Naive thymus-derived CD4-positive, alpha-beta T cell (primary cell): ENCODE results near the gene HS6ST3. TPM values are rescaled to one million over a fixed set of nuclear protein-coding genes. Genes with fewer than 3 reads are reported as not detected.

Experiments used
- ATAC-seq: fragments of 150-1000 bp; cut with Tn5 transposase; 2 replicates; pipeline ENCODE4 v1.10.0; 2021; ENCODE audit warnings: mild to moderate bottlenecking, moderate library complexity
- CTCF ChIA-PET: fragments of 350-600 bp; sonication (Branson Sonifier 250); formaldehyde crosslinking; loops from one replicate; lab custom pipeline; 2021; ENCODE audit warnings: antibody characterized with exemption; lab: Charles Lee
- POLR2A ChIA-PET: fragments of 350-600 bp; sonication (Branson Sonifier 250); formaldehyde crosslinking; loops from one replicate; lab custom pipeline; 2021; ENCODE audit warnings: antibody characterized with exemption, inconsistent platforms; lab: Charles Lee
- DNase-seq, 9 donors: peaks; one replicate each; pipeline versions ENCODE4 v3.0.0 to v3.0.0-alpha.2; 2020 to 2022; ENCODE audit warnings: mixed read lengths in 1 of 9
- H3K27ac ChIP-seq: one replicate; pipeline ENCODE4 v1.7.0; 2013; ENCODE audit warnings: mild to moderate bottlenecking, low read depth, low read length, moderate library complexity
- H3K27me3 ChIP-seq, 2 donors: one replicate each; pipeline ENCODE4 v1.7.0; 2013; ENCODE audit warnings: low read length in 2 of 2, mild to moderate bottlenecking in 2 of 2, moderate library complexity in 2 of 2; ENCODE audit not compliant: control insufficient read depth in 2 of 2, insufficient read depth in 2 of 2
- H3K36me3 ChIP-seq, 3 experiments: 1 replicate in 2 of 3; 2 replicates in 1 of 3; pipeline ENCODE4 v1.7.0; 2013; ENCODE audit warnings: low read length in 3 of 3, mild to moderate bottlenecking in 3 of 3, moderate library complexity in 1 of 3; ENCODE audit not compliant: insufficient read depth in 3 of 3, control insufficient read depth in 2 of 3
- H3K4me1 ChIP-seq, 2 donors: one replicate each; pipeline ENCODE4 v1.7.0; 2013; ENCODE audit warnings: low read length in 2 of 2, mild to moderate bottlenecking in 2 of 2, moderate library complexity in 1 of 2; ENCODE audit not compliant: control insufficient read depth in 2 of 2, insufficient read depth in 2 of 2
- H3K4me3 ChIP-seq: 2 replicates; pipeline ENCODE4 v1.7.0; 2013; ENCODE audit warnings: mild to moderate bottlenecking, low read length
- H3K9me3 ChIP-seq, 3 experiments: 1 replicate in 2 of 3; 2 replicates in 1 of 3; pipeline ENCODE4 v1.7.0; 2013; ENCODE audit warnings: low read length in 3 of 3; ENCODE audit not compliant: control insufficient read depth in 2 of 3
- H3K27ac Mint-ChIP-seq, 9 donors: one replicate each; pipeline ENCODE4 v1.8.0; 2020 to 2022; ENCODE audit warnings: mixed read lengths in 9 of 9, mild to moderate bottlenecking in 8 of 9, moderate library complexity in 5 of 9, inconsistent platforms in 2 of 9
- H3K27me3 Mint-ChIP-seq, 5 donors: one replicate each; pipeline ENCODE4 v1.8.0; 2021 to 2022; ENCODE audit warnings: mixed read lengths in 5 of 5, mild to moderate bottlenecking in 1 of 5
- H3K36me3 Mint-ChIP-seq, 5 donors: one replicate each; pipeline ENCODE4 v1.8.0; 2020 to 2022; ENCODE audit warnings: mixed read lengths in 5 of 5, mild to moderate bottlenecking in 3 of 5, inconsistent platforms in 1 of 5
- H3K4me1 Mint-ChIP-seq, 7 donors: one replicate each; pipeline ENCODE4 v1.8.0; 2020 to 2022; ENCODE audit warnings: mixed read lengths in 7 of 7, mild to moderate bottlenecking in 3 of 7, inconsistent platforms in 1 of 7
- H3K4me3 Mint-ChIP-seq, 10 donors: one replicate each; pipeline ENCODE4 v1.8.0; 2020 to 2022; ENCODE audit warnings: mild to moderate bottlenecking in 10 of 10, mixed read lengths in 10 of 10, moderate library complexity in 6 of 10, inconsistent platforms in 2 of 10
- H3K9me3 Mint-ChIP-seq, 11 donors: one replicate each; pipeline ENCODE4 v1.8.0; 2020 to 2022; ENCODE audit warnings: mixed read lengths in 11 of 11, mild to moderate bottlenecking in 4 of 11, inconsistent platforms in 1 of 11, moderate library complexity in 1 of 11
- intact Hi-C, 2 donors: fragments of 100-400 bp; cut with micrococcal nuclease; formaldehyde crosslinking; loops; one replicate each; pipeline ENCODE4 v1.15.1; 2023
- polyA plus RNA-seq, 2 donors: library from polyadenylated mRNA; unstranded; fragments of 300-500 nt; fragmentation: Illumina TruSeq; gene quantifications; one replicate each; pipeline ENCODE4 v1.2.3, GENCODE V29; 2021
- total RNA-seq, 6 experiments: library from RNA in 5 of 6; stranded (reverse) in 5 of 6; gene quantifications; 1 replicate in 5 of 6; 2 replicates in 1 of 6; pipeline ENCODE4 v1.2.3 and lab custom pipeline; 2021 to 2026

Gene HS6ST3
- total and polyA plus RNA-seq, 7 experiments from 2014 or later, result not detected

GRCh38 chr13:96308568-96308967 lies 218.7 kb downstream of the HS6ST3 start:
- Histone ChIP-seq H3K27ac (no peak overlapping the region), H3K27me3 (no peaks in the 10 kb centered on the region), H3K9me3 (no peaks in the 10 kb centered on the region), H3K4me1 (no peaks in the 10 kb centered on the region), H3K4me3 (no peak overlapping the region), H3K36me3 (no peaks in the 10 kb centered on the region)
- no peaks in the 10 kb centered on the region for H3K27me3 Mint-ChIP-seq
- ChIA-PET CTCF (no interaction called here), POLR2A (no interaction called here)
- H3K36me3 Mint-ChIP-seq, result no peaks in the 10 kb centered on the region
- DNase-seq (no peak), ATAC-seq (no peak)
- H3K4me1 Mint-ChIP-seq, result no peaks in the 10 kb centered on the region
- intact Hi-C loops, result no loop called here
- H3K9me3 Mint-ChIP-seq, result peaks cover 0 to 5% (median 0%) of the 10 kb centered on the region in 11 donors
- H3K4me3 Mint-ChIP-seq, result no peak overlapping the region
- no peak overlapping the region for H3K27ac Mint-ChIP-seq

GRCh38 chr13:96314974-96315373 lies 225.1 kb downstream of the HS6ST3 start:
- Mint-ChIP-seq H3K4me3 (no peak overlapping the region), H3K27me3 (no peaks in the 10 kb centered on the region), H3K9me3 (peaks cover 0 to 12% (median 3%) of the 10 kb centered on the region in 11 donors), H3K36me3 (no peaks in the 10 kb centered on the region), H3K4me1 (no peaks in the 10 kb centered on the region), H3K27ac (no peak overlapping the region)
- Histone ChIP-seq H3K4me1 (no peaks in the 10 kb centered on the region), H3K4me3 (no peak overlapping the region), H3K36me3 (no peaks in the 10 kb centered on the region), H3K27ac (no peak overlapping the region), H3K9me3 (no peaks in the 10 kb centered on the region), H3K27me3 (no peaks in the 10 kb centered on the region)
- intact Hi-C loops, result no loop called here
- POLR2A ChIA-PET, result no interaction called here
- ATAC-seq (no peak), DNase-seq (no peak)
- CTCF ChIA-PET, result no interaction called here

GRCh38 chr13:96338030-96338429 lies 248.1 kb downstream of the HS6ST3 start:
- CTCF ChIA-PET, result interaction anchor here (0.6 kb wide), 1 partner anchor 33 kb away, joined by 4 read pairs; no protein-coding TSS in a partner anchor
- Histone ChIP-seq H3K36me3 (no peaks in the 10 kb centered on the region), H3K4me3 (no peak overlapping the region), H3K27ac (no peak overlapping the region), H3K9me3 (peaks cover 0 to under 1% (median 0%) of the 10 kb centered on the region in 3 experiments), H3K4me1 (no peaks in the 10 kb centered on the region), H3K27me3 (no peaks in the 10 kb centered on the region)
- intact Hi-C loops, result no loop called here
- POLR2A ChIA-PET, result no interaction called here
- Mint-ChIP-seq H3K27ac (no peak overlapping the region), H3K4me3 (no peak overlapping the region), H3K9me3 (peaks cover 2 to 21% (median 6%) of the 10 kb centered on the region in 11 donors), H3K36me3 (no peaks in the 10 kb centered on the region), H3K27me3 (no peaks in the 10 kb centered on the region), H3K4me1 (no peaks in the 10 kb centered on the region)
- ATAC-seq (no peak), DNase-seq (no peak)

DNA sequence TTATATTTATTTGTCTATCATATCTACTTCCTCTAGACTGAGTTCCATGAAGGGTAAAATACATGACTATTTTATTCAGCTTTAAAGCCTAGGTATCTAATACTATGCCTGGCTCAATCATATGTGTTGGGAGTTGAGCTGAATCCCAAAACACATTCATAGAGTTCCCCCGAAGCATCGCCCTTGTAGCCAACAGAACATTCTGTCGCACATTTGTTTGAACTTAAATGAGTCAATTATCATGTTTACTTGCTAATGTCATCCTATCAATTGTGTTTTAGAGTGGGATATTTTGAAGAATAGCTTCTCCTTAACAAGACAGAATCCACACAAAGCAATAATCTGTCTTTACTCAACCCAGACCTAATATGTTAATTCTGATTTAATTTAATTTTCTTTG lies 252.4 kb downstream of the HS6ST3 start:
- Histone ChIP-seq H3K36me3 (no peaks in the 10 kb centered on the region), H3K4me3 (no peak overlapping the region), H3K9me3 (no peaks in the 10 kb centered on the region), H3K4me1 (no peaks in the 10 kb centered on the region), H3K27ac (no peak overlapping the region), H3K27me3 (no peaks in the 10 kb centered on the region)
- no peak for ATAC-seq
- intact Hi-C loops, result no loop called here
- H3K27ac Mint-ChIP-seq, result no peak overlapping the region
- peaks cover 0 to 13% (median 2%) of the 10 kb centered on the region in 11 donors for H3K9me3 Mint-ChIP-seq
- H3K27me3 Mint-ChIP-seq, result no peaks in the 10 kb centered on the region
- H3K4me1 Mint-ChIP-seq, result no peaks in the 10 kb centered on the region
- no peaks in the 10 kb centered on the region for H3K36me3 Mint-ChIP-seq
- H3K4me3 Mint-ChIP-seq, result no peak overlapping the region
- CTCF ChIA-PET, result no interaction called here
- DNase-seq, result no peak
- POLR2A ChIA-PET, result no interaction called here

- DNase-seq (no peak), ATAC-seq (no peak)
- H3K4me3 Mint-ChIP-seq, result no peak overlapping the region
- no peaks in the 10 kb centered on the region for H3K4me1 ChIP-seq
- H3K4me1 Mint-ChIP-seq, result no peaks in the 10 kb centered on the region
- H3K4me3 ChIP-seq, result no peak overlapping the region
- ChIA-PET CTCF (no interaction called here), POLR2A (no interaction called here)
- H3K27me3 ChIP-seq, result no peaks in the 10 kb centered on the region
- H3K36me3 ChIP-seq, result no peaks in the 10 kb centered on the region
- no peaks in the 10 kb centered on the region for H3K9me3 ChIP-seq
- H3K27ac Mint-ChIP-seq, result no peak overlapping the region
- H3K9me3 Mint-ChIP-seq, result peaks cover 0 to 13% (median 2%) of the 10 kb centered on the region in 11 donors
- H3K27ac ChIP-seq, result no peak overlapping the region
- intact Hi-C loops, result no loop called here
- H3K36me3 Mint-ChIP-seq, result no peaks in the 10 kb centered on the region
- H3K27me3 Mint-ChIP-seq, result no peaks in the 10 kb centered on the region
Observed at GRCh38 chr13:96342852-96343465, 253.1 kb downstream of the HS6ST3 start.

GRCh38 chr13:96346921-96347320 lies 257.0 kb downstream of the HS6ST3 start:
- H3K4me1 Mint-ChIP-seq, result no peaks in the 10 kb centered on the region
- Histone ChIP-seq H3K4me3 (no peak overlapping the region), H3K36me3 (no peaks in the 10 kb centered on the region), H3K27me3 (no peaks in the 10 kb centered on the region), H3K4me1 (no peaks in the 10 kb centered on the region), H3K9me3 (no peaks in the 10 kb centered on the region), H3K27ac (no peak overlapping the region)
- no peaks in the 10 kb centered on the region for H3K36me3 Mint-ChIP-seq
- no peak for DNase-seq
- no peak for ATAC-seq
- intact Hi-C loops, result no loop called here
- no peak overlapping the region for H3K4me3 Mint-ChIP-seq
- H3K27me3 Mint-ChIP-seq, result no peaks in the 10 kb centered on the region
- ChIA-PET POLR2A (no interaction called here), CTCF (no interaction called here)
- H3K9me3 Mint-ChIP-seq, result peaks cover 0 to 7% (median 0%) of the 10 kb centered on the region in 11 donors
- no peak overlapping the region for H3K27ac Mint-ChIP-seq

GRCh38 chr13:96373597-96373996 lies 283.7 kb downstream of the HS6ST3 start:
- CTCF ChIA-PET, result no interaction called here
- no peak overlapping the region for H3K27ac ChIP-seq
- Mint-ChIP-seq H3K9me3 (peaks cover 0 to 12% (median 5%) of the 10 kb centered on the region in 11 donors), H3K4me1 (no peaks in the 10 kb centered on the region), H3K27ac (no peak overlapping the region), H3K36me3 (no peaks in the 10 kb centered on the region), H3K27me3 (no peaks in the 10 kb centered on the region), H3K4me3 (no peak overlapping the region)
- POLR2A ChIA-PET, result no interaction called here
- ATAC-seq (no peak), DNase-seq (no peak)
- H3K9me3 ChIP-seq, result no peaks in the 10 kb centered on the region
- H3K36me3 ChIP-seq, result no peaks in the 10 kb centered on the region
- H3K4me3 ChIP-seq, result no peak overlapping the region
- no peaks in the 10 kb centered on the region for H3K4me1 ChIP-seq
- H3K27me3 ChIP-seq, result no peaks in the 10 kb centered on the region
- intact Hi-C loops, result no loop called here
